GM21526 (cell line): ENCODE results near the gene TAB3.
"Not testable (repeated sequence)": the region's sequence is repeated elsewhere in the genome, so short reads cannot be mapped to it uniquely, and the experiment has no call there.

Source experiments
- ATAC-seq: cut with Tn5 transposase; IDR thresholded peaks from one replicate; pipeline ENCODE4 v1.9.1; 2021; ENCODE audit warnings: moderate library complexity; ENCODE audit not compliant: unreplicated experiment, low FRiP score

Gene TAB3

DNA sequence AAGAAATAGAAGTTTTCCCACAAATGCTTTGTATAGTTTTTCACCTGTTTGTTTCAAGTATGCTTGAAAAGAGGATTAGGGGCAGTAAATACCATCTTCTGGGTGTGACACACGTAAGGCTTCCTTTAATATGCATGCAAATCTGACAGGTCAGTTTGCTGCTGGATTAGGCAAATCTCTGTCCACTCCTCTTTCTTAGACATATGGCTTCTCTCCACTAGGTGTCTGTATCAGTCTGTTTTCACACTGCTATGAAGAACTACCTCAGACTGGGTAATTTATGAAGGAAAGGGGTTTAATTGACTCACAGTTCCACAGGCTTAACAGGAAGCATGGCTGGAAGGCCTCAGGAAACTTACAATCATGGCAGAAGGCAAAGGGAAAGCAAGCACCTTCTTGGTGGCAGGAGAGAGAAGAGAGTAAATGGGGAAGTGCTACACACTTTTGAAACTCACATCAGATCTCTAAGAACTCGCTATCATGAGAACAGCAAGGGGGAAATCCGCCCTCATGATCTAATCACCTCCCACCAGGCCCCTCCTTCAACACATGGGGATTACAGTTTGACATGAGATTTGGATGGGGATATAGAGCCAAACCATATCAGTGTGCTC is 66.9 kb downstream of the TAB3 start:
- peak; percentile 90 for ATAC-seq

DNA sequence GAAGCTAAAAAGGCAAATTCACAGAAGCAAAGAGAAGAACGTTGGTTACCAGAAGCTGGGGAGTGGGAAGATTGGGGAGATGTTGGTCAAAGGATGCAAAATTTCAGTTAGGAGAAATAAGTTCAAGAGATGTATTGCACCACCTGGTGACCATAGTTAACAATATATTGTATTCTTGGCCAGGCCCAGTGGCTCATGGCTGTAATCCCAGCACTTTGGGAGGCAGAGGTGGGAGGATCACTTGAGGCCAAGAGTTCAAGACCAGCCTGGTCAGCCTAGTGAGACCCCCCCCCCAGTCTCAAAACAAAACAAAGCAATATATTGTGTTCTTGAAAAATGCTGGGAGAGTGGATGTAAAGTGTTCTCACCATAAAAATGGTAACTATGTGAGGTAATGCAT is 67.9 kb downstream of the TAB3 start:
- no peak for ATAC-seq

DNA sequence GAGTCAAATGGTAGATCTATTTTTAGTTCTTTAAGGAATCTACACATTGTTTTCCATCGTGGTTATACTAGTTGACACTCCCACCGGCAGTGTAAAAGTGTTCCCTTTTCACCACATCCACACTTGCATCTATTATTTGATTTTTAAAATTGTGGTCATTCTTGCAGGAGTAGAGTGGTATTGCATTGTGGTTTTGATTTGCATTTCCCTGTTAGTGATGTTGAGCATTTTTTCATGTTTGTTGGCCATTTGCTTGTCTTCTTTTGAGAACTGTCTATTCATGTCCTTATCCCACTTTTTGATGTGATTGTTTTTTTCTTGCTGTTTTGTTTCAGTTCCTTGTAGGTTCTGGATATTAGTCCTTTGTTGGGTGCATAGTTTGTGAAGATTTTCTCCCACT is 70.0 kb downstream of the TAB3 start:
- ATAC-seq, result no peak

GRCh38 chrX:30816079-30816478 is 73.0 kb downstream of the TAB3 start:
- no peak for ATAC-seq

- peak; percentile 61 for ATAC-seq
Measured at GRCh38 chrX:30814978-30815377, 74.1 kb downstream of the TAB3 start.

GRCh38 chrX:30812326-30812725 is 76.7 kb downstream of the TAB3 start:
- peak; percentile 98 for ATAC-seq

- ATAC-seq, result no peak
Measured at GRCh38 chrX:30806187-30806728, 82.8 kb downstream of the TAB3 start.

DNA sequence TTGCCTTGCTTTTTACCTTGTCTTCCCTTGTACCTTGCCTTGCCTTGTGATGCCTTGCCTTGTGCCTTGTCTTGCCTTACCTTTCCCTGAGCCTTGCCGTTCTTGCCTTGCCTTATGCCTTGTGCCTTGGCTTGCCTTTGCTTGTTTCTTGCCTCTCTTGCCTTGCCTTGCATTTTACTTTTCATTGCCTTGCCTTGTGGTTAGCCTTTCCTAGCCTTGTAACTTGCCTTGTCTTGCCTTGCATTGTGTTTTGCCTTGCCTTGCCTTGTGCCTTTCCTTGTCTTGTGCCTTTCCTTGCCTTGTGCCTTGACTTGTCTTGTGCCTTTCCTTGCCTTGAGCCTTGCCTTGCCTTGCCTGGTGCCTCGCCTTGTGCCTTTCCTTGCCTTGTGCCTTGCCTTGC is 84.6 kb downstream of the TAB3 start:
- ATAC-seq, result no peak

DNA sequence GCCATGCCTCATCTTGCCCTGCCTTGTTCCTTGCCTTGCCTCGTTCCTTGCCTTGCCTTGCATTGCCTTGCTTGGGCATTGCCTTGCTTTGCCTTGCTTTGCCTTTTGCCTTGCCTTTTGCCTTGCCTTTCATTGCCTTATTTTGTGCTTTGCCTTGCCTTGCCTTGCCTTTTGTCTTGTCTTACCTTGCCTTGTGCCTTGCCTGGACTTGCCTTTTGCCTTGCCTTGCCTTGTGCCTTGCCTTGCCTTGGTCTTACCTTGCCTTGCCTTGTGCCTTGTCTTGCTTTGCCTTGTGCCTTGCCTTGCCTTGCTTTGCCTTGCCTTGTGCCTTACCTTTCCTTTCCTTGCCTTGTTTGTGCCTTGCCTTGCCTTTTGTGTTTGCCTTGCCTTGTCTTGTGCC is 88.2 kb downstream of the TAB3 start:
- no peak for ATAC-seq

DNA sequence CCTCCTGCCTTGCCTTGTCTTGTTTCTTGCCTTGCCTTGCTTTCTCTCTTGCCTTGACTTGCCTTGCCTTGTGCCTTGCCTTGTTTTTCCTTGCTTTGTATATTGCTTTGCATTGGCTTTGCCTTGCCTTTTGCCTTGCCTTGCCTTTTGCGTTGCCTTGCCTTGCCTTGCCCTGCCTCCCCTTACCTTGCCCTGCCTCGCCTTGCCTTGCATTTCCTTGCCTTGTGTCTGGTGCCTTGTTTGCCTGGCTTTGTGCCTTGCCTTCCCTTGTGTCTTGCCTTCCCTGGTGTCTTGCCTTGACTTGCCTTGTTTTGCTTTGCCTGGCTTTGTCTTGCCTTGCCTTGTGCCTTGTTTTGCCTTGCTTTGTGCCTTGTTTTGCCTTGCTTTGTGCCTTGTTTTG is 89.7 kb downstream of the TAB3 start:
- no peak for ATAC-seq

- ATAC-seq, result no peak
Measured at GRCh38 chrX:30798810-30799209, 90.2 kb downstream of the TAB3 start.

- ATAC-seq, result not testable (repeated sequence)
Measured at GRCh38 chrX:30797301-30797700, 91.8 kb downstream of the TAB3 start.

- ATAC-seq, result no peak
Measured at GRCh38 chrX:30795981-30796958, 92.8 kb downstream of the TAB3 start.

GRCh38 chrX:30794497-30794896 is 94.6 kb downstream of the TAB3 start:
- no peak for ATAC-seq

- no peak for ATAC-seq
Measured at GRCh38 chrX:30793767-30794103, 95.3 kb downstream of the TAB3 start.

DNA sequence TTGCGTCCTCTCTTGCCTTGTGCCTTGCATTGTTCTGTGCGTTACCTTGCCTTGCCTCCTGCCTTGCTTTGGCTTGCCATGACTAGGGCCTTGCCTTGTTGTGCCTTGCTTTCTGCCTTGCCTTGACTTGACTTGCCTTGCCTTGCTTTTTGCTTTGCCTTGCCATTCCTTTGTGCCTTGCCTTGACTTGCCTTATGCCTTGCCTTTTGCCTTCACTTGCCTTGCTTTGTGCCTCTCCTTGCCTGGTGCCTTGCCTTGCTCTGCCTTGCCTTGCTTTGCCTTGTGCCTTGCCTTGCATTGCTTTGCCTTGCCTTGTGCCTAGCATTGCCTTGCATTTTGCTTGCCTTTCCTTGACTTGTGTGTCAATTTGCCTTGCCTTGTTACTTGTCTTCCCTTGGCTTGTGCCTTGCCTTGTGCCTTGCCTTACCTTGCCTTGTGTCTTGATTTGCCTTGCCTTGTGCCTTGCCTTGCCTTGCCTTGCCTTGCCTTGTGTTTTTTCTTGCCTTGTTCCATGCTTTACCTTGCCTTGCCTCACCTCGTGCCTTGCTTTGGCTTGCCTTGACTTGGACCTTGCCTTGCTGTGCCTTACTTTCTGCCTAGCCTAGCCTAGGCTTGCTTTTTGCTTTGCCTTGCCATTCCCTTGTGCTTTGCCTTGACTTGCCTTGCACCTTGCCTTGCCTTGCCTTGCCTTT is 95.8 kb downstream of the TAB3 start:
- no peak for ATAC-seq

GRCh38 chrX:30791296-30792278 is 97.5 kb downstream of the TAB3 start:
- ATAC-seq, result no peak

- ATAC-seq, result no peak
Measured at GRCh38 chrX:30787012-30787411, 102.0 kb downstream of the TAB3 start.

DNA sequence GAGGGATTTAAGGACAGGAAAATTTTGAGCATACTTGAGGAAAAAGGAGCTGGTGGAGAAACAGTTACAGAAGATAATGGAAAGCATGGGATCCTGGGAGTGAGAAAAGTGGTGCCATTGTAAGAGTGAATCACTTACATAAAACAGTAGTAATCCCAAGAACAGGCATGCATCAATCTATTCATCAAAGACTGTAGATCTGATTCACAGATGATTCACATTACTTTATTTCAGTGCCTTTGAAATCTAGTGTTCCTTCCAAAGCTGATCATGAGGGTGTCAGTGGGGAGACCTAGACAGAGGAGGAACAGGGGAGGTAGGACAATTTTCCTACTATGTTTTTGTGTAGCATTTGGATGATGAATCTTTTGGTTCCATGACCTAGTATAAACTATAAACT is 102.7 kb downstream of the TAB3 start:
- no peak for ATAC-seq
